ENCODE results near the gene ATP6V0E2. TPM values are rescaled to one million over a fixed set of nuclear protein-coding genes. Genes with fewer than 3 reads are reported as not detected.
A peak's percentile ranks its signal among the peaks of the same experiment; 100 is the strongest.

ATP6V0E2 gene
- total and polyA plus RNA-seq, 8 donors: 6.8 to 66.3 (median 16.7) TPM

GRCh38 chr7:149861728-149862045 lies 12.1 kb upstream of the ATP6V0E2 start:
- ATAC-seq (no peak), FAIRE-seq (no peak), DNase-seq (peak in 1 of 6 donors; percentile 47)
- no peaks in the 10 kb centered on the region for H3K4me1 ChIP-seq
- H3K36me3 ChIP-seq: peaks cover 0 to 27% (median 9%) of the 10 kb centered on the region in 3 donors
- WGBS, 2 donors: 95 to 97% methylated on average over 16 of the region's 16 CpGs
- H3K4me3 ChIP-seq: no peak overlapping the region
- H3K9me3 ChIP-seq: no peaks in the 10 kb centered on the region
- intact Hi-C loops (cut with DNase I): no loop called here
- no peaks in the 10 kb centered on the region for H3K27me3 ChIP-seq
- TF ChIP-seq CTCF (IDR thresholded peaks at IDR 0.05): no peak
- no peak overlapping the region for H3K27ac ChIP-seq

DNA sequence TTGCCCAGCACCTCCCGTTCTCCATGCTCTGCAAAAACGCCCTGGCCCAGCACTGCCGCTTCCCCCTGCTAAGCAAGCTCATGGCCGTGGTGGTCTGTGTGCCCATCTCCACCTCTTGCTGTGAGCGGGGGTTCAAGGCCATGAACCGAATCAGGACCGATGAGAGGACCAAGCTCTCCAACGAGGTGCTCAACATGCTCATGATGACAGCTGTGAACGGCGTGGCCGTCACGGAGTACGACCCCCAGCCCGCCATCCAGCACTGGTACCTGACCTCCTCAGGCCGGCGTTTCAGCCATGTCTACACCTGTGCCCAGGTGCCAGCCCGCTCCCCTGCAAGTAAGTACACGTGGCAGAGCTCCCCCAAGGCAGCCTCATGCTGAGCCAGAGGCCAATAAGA lies 11.6 kb upstream of the ATP6V0E2 start:
- Histone ChIP-seq H3K4me3 (no peak overlapping the region), H3K9me3 (no peaks in the 10 kb centered on the region), H3K27me3 (no peaks in the 10 kb centered on the region), H3K4me1 (no peaks in the 10 kb centered on the region), H3K27ac (no peak overlapping the region), H3K36me3 (peaks cover 0 to 27% (median 9%) of the 10 kb centered on the region in 3 donors)
- 87 to 94% methylated on average over 18 of the region's 18 CpGs for WGBS, 2 donors
- TF ChIP-seq CTCF (IDR thresholded peaks at IDR 0.05): no peak
- intact Hi-C loops (cut with DNase I): no loop called here
- peak in 2 of 6 donors; percentile 39 to 70 for DNase-seq
- ATAC-seq: no peak
- FAIRE-seq: no peak

GRCh38 chr7:149863500-149863899 lies 10.3 kb upstream of the ATP6V0E2 start:
- intact Hi-C loops (cut with DNase I): no loop called here
- Histone ChIP-seq H3K9me3 (no peaks in the 10 kb centered on the region), H3K4me1 (no peaks in the 10 kb centered on the region), H3K36me3 (peaks cover 0 to 27% (median 9%) of the 10 kb centered on the region in 3 donors), H3K4me3 (no peak overlapping the region), H3K27ac (no peak overlapping the region), H3K27me3 (no peaks in the 10 kb centered on the region)
- TF ChIP-seq CTCF (IDR thresholded peaks at IDR 0.05): no peak
- ATAC-seq: no peak
- WGBS, 2 donors: 91 to 96% methylated on average over 4 of the region's 4 CpGs
- no peak for DNase-seq
- FAIRE-seq: no peak

DNA sequence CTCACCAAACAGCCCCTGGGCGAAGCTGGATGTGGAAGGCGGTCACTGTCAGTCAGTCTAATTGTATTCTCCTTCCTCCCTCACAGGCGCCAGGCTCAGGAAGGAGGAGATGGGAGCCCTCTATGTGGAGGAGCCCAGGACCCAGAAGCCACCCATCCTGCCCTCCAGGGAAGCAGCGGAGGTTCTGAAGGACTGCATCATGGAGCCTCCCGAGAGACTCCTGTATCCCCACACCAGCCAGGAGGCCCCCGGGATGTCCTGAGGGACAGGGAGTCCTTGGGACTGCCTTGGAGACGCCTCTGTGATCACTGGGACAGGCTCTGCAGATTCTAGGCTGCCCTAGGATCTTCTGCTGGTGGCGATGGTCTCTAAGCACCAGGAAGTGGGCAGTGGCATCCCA lies 9.7 kb upstream of the ATP6V0E2 start:
- H3K4me3 ChIP-seq: no peak overlapping the region
- FAIRE-seq (no peak), ATAC-seq (no peak), DNase-seq (peak in 1 of 6 donors; percentile 40)
- no peaks in the 10 kb centered on the region for H3K4me1 ChIP-seq
- intact Hi-C loops (cut with DNase I): no loop called here
- TF ChIP-seq CTCF (IDR thresholded peaks at IDR 0.05): no peak
- H3K9me3 ChIP-seq: no peaks in the 10 kb centered on the region
- 91 to 92% methylated on average over 8 of the region's 8 CpGs for WGBS, 2 donors
- peaks cover 0 to 27% (median 9%) of the 10 kb centered on the region in 3 donors for H3K36me3 ChIP-seq
- no peak overlapping the region for H3K27ac ChIP-seq
- no peaks in the 10 kb centered on the region for H3K27me3 ChIP-seq

GRCh38 chr7:149864751-149865150 lies 9.0 kb upstream of the ATP6V0E2 start:
- intact Hi-C loops (cut with DNase I): no loop called here
- no peak overlapping the region for H3K27ac ChIP-seq
- FAIRE-seq: no peak
- H3K9me3 ChIP-seq: no peaks in the 10 kb centered on the region
- no peaks in the 10 kb centered on the region for H3K4me1 ChIP-seq
- DNase-seq: peak in 1 of 6 donors; percentile 43
- H3K36me3 ChIP-seq: peaks cover 0 to 27% (median 9%) of the 10 kb centered on the region in 3 donors
- H3K4me3 ChIP-seq: no peak overlapping the region
- 95 to 97% methylated on average over 12 of the region's 12 CpGs for WGBS, 2 donors
- no peak for ATAC-seq
- TF ChIP-seq CTCF (IDR thresholded peaks at IDR 0.05): no peak
- no peaks in the 10 kb centered on the region for H3K27me3 ChIP-seq
